ENCODE data around the gene SHCBP1.

DNA sequence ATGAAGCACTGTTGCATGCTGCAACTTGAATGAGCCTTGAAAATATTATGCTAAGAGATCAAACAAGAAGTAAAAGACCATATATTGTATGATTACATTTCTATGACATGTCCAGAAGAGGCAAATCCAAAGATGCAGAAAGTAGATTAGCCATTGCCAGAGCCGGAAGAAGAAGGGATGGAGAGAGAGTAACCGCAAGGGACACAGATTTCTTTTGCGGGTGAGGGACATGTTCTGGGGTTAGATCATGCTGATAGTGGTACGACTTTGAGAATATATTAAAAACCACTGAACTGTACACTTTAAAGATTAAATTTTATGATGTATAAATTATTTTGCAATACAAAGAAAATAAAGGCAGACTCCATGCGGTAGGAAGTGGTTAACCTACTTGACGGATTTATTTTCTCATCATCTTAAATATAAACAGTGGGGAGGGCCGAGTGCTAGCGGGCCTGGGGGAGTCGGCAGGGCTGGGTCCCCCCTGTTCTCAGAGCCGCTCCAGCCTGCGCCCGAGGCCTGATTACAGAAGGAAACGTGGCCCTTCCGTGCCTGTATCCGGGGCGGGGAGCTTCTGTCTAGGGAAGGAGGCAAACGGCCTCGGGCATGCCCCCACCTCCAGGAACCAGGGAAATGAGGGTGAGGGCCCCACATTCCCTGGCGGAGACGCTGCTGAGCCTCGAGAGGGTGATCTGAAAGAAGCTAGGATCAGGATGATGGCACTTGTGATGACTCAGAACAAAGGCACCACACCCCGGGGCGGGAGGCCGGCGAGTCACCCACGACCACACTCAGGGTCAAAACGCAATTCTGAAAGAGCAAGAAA lies 48.0 kb downstream of the SHCBP1 start:
- TF ChIP-seq, protein P1, sequence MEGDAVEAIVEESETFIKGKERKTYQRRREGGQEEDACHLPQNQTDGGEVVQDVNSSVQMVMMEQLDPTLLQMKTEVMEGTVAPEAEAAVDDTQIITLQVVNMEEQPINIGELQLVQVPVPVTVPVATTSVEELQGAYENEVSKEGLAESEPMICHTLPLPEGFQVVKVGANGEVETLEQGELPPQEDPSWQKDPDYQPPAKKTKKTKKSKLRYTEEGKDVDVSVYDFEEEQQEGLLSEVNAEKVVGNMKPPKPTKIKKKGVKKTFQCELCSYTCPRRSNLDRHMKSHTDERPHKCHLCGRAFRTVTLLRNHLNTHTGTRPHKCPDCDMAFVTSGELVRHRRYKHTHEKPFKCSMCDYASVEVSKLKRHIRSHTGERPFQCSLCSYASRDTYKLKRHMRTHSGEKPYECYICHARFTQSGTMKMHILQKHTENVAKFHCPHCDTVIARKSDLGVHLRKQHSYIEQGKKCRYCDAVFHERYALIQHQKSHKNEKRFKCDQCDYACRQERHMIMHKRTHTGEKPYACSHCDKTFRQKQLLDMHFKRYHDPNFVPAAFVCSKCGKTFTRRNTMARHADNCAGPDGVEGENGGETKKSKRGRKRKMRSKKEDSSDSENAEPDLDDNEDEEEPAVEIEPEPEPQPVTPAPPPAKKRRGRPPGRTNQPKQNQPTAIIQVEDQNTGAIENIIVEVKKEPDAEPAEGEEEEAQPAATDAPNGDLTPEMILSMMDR (IDR thresholded peaks at IDR 0.05 in 8 of 11, conservative IDR thresholded peaks at IDR 0.05 in 3 of 11): no peak
- no peak for TF ChIP-seq POLR2A (IDR thresholded peaks at IDR 0.05)
- no peak for TF ChIP-seq POLR2AphosphoS5 (IDR thresholded peaks at IDR 0.05)

Measured in spleen (tissue), 7 donors.